Lower leg skin (tissue), 4 donors: ENCODE data around the gene EPHX1. TPM values are rescaled to one million over a fixed set of nuclear protein-coding genes. Genes with fewer than 3 reads are reported as not detected.
"Not testable (repeated sequence)": the region's sequence is repeated elsewhere in the genome, so short reads cannot be mapped to it uniquely, and the experiment has no call there.

Experiments used
- DNase-seq, 2 donors: peaks; one replicate each; pipeline ENCODE4 v3.0.0-alpha.2; 2019; ENCODE audit warnings: low spot score in 2 of 2
- H3K4me3 ChIP-seq: fragments of 200-600 bp; sonication (generic); 2 replicates; pipeline ENCODE4 v1.5.1; 2017; ENCODE audit warnings: mild to moderate bottlenecking, low read depth; ENCODE audit not compliant: poor library complexity, severe bottlenecking
- POLR2A ChIP-seq, 2 donors: fragments of 450-650 bp; IDR thresholded peaks; one replicate each; pipeline ENCODE4 v1.6.1; 2016 to 2017; ENCODE audit warnings: antibody characterized with exemption in 2 of 2, mild to moderate bottlenecking in 1 of 2, moderate library complexity in 1 of 2
- WGBS, 2 donors: methylation state at CpG; one replicate each; pipeline ENCODE4 v1.1.5; 2018; 5-methylcytosine and 5-hydroxymethylcytosine counted together
- intact Hi-C: fragments of 100-400 bp; cut with DNase I; formaldehyde crosslinking; loops from one replicate; pipeline ENCODE4 v1.15.0; 2023; ENCODE audit warnings: low total_unique reads
- total RNA-seq, 4 donors: library from RNA; depleted of rRNA; stranded (reverse); fragments of >200 nt; gene quantifications; one replicate each; pipeline ENCODE4 v1.1.0, GENCODE V29; 2016
- TF ChIP-seq, protein P1 (sequence below), 3 donors: fragments of 450-650 bp; IDR thresholded peaks; one replicate each; pipeline ENCODE4 v1.5.1; 2016; ENCODE audit warnings: antibody characterized with exemption in 3 of 3, mild to moderate bottlenecking in 3 of 3, moderate library complexity in 2 of 3

The EPHX1 gene
- total RNA-seq, 4 donors from 2014 or later: 42.9 to 62.7 (median 56.8) TPM

DNA sequence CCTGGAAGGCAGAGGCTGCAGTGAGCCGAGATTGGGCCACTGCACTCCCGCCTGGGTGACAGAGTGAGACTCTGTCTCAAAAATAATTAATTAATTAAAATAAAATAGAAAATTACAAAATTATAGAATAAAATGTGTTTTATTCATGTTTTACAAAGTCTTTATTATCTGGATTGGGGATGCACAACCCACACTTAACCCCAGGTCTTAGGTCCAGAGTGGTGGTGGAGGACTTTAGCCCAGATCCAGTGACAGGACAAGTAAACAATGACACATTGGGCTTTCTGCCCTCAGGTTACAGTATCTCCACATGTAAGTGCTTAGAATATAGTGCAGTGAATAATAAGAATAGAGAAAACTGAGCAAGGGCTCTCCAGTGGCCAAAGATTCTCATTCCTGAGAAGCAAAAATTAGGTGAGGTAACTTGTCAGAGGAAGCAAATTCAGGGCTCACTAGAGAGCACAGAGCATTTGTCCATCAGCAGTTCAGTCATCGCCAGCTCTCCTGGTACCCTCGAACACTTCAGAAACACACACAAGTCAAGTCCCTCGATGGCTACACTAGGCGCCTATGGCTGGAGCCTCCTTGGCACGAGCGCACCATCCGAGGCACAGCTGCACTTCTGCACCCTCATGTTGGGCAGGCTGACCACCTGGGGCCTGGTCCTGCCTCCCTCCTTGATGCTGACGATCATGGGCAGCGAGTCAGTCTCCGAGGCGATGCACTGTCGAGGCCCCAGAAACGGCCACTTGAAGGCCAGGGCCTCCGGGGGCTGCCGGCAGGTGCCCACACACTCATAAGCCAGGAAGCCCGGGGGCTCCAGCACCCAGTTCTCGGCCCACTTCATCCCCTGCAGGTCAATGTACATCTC, 76.5 kb downstream of the EPHX1 start:
- 89 to 93% methylated on average over 17 to 19 of the region's 19 CpGs for WGBS, 2 donors
- intact Hi-C loops: no loop called here
- TF ChIP-seq, protein P1, sequence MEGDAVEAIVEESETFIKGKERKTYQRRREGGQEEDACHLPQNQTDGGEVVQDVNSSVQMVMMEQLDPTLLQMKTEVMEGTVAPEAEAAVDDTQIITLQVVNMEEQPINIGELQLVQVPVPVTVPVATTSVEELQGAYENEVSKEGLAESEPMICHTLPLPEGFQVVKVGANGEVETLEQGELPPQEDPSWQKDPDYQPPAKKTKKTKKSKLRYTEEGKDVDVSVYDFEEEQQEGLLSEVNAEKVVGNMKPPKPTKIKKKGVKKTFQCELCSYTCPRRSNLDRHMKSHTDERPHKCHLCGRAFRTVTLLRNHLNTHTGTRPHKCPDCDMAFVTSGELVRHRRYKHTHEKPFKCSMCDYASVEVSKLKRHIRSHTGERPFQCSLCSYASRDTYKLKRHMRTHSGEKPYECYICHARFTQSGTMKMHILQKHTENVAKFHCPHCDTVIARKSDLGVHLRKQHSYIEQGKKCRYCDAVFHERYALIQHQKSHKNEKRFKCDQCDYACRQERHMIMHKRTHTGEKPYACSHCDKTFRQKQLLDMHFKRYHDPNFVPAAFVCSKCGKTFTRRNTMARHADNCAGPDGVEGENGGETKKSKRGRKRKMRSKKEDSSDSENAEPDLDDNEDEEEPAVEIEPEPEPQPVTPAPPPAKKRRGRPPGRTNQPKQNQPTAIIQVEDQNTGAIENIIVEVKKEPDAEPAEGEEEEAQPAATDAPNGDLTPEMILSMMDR (IDR thresholded peaks at IDR 0.05): no peak
- TF ChIP-seq POLR2A (IDR thresholded peaks at IDR 0.05): no peak
- H3K4me3 ChIP-seq: no peak overlapping the region
- DNase-seq: no peak

DNA sequence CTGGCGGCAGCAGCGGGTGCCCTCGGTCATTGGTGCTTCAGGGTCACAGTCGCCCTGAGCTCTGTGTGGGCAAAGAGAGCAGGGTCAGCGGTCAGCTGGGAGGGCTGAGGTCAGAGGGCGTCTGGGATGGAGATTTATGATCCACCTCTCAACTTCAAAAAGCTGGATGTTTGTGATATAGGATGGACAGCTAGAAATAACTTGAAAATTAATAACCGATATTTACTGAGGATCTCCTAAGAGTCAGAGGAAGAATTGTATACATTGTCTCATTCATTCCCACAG, 77.0 kb downstream of the EPHX1 start:
- WGBS, 2 donors: 89 to 91% methylated on average over 7 of the region's 7 CpGs
- intact Hi-C loops: no loop called here
- no peak overlapping the region for H3K4me3 ChIP-seq
- no peak for DNase-seq
- TF ChIP-seq, protein P1 (IDR thresholded peaks at IDR 0.05): no peak
- no peak for TF ChIP-seq POLR2A (IDR thresholded peaks at IDR 0.05)

DNA sequence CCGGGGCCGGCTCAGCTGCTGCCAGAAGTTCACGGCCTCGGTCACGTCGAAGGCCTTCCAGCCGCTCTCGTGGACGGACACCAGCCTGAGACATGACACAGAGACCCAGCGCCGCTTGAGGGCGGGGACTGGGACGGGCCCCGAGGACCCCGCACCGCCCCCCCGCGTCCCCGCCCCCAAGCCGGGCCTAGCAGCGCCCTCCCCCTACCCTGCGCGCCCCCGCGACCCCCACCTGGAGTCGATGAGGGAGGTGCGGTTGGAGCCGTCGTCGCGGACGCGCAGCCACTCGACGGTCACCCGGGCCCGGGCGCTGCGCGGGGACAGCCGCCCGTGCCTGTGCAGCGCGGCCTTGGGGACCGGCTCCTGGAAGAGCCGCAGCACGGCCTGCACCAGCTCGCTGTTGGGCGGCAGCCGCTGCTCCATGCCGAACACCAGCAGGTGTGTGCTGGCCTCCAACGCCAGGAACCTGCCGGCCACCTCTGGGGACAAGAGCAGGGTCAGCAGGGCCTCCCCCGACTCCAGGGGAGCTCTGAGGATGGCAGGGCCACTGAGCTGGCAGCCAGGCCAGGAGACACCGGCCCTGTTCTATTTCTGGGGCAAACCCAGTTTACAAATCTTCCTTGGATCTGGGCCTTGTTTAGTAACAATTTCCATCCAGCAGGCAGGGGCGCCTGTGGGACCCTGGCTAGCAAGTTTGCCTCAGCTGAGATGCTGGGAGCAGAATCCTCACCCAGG, 77.8 kb downstream of the EPHX1 start:
- intact Hi-C loops, DNase-seq, H3K4me3 ChIP-seq: not testable (repeated sequence)
- 34 to 61% methylated on average over 3 to 8 of the region's 56 CpGs for WGBS, 2 donors

- intact Hi-C loops: no loop called here
- H3K4me3 ChIP-seq: no peak overlapping the region
- no peak for TF ChIP-seq POLR2A (IDR thresholded peaks at IDR 0.05)
- TF ChIP-seq, protein P1 (IDR thresholded peaks at IDR 0.05): no peak
- WGBS, 2 donors: 90 to 95% methylated on average over 13 to 17 of the region's 18 CpGs
- DNase-seq: no peak
Observed at GRCh38 chr1:225888289-225888897, 78.5 kb downstream of the EPHX1 start.

DNA sequence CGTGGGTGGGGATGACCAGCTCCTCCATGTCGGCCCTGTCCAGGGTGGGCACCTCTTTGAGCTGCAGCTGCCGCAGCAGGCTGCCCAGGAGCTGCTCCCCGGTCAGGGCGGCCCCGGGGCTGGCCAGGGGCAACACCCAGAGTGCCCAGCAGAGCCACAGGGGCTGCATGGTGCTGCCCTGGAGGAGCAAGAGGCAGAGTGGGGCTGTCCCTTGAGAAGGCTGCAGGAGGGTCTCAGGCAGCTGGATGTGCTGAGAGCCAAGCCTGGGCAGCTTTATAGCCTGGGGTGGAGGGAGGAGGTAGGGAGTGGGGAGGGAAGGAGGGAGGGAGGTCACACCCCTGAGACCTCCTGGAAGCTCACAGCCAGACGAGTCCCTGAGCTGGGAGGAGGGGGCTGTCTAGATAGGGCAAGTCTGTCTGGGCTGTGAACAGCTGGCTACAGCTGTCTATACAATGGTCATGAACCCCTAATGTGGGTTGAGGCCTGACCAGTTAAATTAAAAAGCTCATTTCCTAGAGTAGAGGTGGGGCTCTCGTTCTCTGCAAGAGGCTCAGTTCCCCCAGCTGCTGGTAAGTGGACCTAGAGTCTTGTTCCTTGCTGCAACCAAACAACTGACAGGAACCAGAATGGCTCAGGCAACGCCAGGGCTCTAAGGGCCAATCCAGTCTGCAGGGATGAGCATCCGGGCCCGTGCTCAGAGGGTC, 79.1 kb downstream of the EPHX1 start, which contains the start of gene LEFTY1:
Gene LEFTY1, minus strand, starts transcription at position 249 of the 704 bp plus-strand sequence. Its CDS starts 80 bp downstream, at position 169.
- 84 to 91% methylated on average over 5 to 10 of the region's 11 CpGs for WGBS, 2 donors
- no peak for DNase-seq
- TF ChIP-seq POLR2A (IDR thresholded peaks at IDR 0.05): no peak
- TF ChIP-seq, protein P1 (IDR thresholded peaks at IDR 0.05): no peak
- no peak within 1 kb of the TSS for H3K4me3 ChIP-seq
- intact Hi-C loops: no loop called here
